Measurements from ENCODE around the gene CIP2A.

DNA sequence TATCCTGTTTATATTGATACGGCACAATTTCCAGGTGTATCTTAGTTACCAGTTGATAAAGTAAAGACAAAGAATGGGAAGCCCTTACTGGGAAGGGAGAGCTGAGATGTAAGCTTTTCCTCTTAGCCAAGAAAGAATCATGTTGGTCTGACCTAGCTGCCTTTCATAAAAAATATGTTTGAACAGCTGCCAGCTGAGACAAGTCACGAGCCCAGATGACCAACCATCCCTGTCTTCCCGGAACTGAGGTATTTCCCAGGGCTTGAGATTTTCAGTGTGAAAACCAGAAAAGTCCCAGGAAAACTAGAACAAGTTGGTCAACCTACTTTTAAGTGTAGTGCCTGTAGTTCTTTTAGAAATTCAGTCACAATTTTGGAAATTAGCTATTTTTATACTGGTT lies 75.3 kb downstream of the CIP2A start:
- TF ChIP-seq, protein P1, sequence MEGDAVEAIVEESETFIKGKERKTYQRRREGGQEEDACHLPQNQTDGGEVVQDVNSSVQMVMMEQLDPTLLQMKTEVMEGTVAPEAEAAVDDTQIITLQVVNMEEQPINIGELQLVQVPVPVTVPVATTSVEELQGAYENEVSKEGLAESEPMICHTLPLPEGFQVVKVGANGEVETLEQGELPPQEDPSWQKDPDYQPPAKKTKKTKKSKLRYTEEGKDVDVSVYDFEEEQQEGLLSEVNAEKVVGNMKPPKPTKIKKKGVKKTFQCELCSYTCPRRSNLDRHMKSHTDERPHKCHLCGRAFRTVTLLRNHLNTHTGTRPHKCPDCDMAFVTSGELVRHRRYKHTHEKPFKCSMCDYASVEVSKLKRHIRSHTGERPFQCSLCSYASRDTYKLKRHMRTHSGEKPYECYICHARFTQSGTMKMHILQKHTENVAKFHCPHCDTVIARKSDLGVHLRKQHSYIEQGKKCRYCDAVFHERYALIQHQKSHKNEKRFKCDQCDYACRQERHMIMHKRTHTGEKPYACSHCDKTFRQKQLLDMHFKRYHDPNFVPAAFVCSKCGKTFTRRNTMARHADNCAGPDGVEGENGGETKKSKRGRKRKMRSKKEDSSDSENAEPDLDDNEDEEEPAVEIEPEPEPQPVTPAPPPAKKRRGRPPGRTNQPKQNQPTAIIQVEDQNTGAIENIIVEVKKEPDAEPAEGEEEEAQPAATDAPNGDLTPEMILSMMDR (IDR thresholded peaks at IDR 0.05): no peak
- no peak for TF ChIP-seq POLR2A (IDR thresholded peaks at IDR 0.05)

Data from esophagus squamous epithelium (tissue), 4 donors.